Aorta (tissue), 5 donors: ENCODE results near the gene CRACR2B. TPM values are rescaled to one million over a fixed set of nuclear protein-coding genes. Genes with fewer than 3 reads are reported as not detected.

ENCODE experiments used
- ATAC-seq: fragments of 200-7000 bp; cut with Tn5 transposase; one replicate; pipeline ENCODE4 v1.9.1; 2022; ENCODE audit warnings: moderate library complexity; ENCODE audit not compliant: low FRiP score
- DNase-seq, 2 donors: peaks; one replicate each; pipeline ENCODE4 v3.0.0-alpha.2; 2020
- H3K27ac ChIP-seq, 2 donors: one replicate each; pipeline ENCODE4 v1.5.1; 2013; ENCODE audit warnings: low read length in 2 of 2, mild to moderate bottlenecking in 2 of 2, moderate library complexity in 2 of 2, control low read depth in 1 of 2, inconsistent platforms in 1 of 2, low read depth in 1 of 2
- H3K27me3 ChIP-seq, 2 donors: one replicate each; pipeline ENCODE4 v1.6.1; 2013; ENCODE audit warnings: control low read depth in 1 of 2, low read length in 1 of 2, mild to moderate bottlenecking in 1 of 2, moderate library complexity in 1 of 2; ENCODE audit not compliant: insufficient read depth in 2 of 2, control insufficient read depth in 1 of 2
- H3K36me3 ChIP-seq, 2 donors: one replicate each; pipeline ENCODE4 v1.6.1; 2013; ENCODE audit warnings: control low read depth in 1 of 2, low read length in 1 of 2, mild to moderate bottlenecking in 1 of 2; ENCODE audit not compliant: insufficient read depth in 2 of 2, control insufficient read depth in 1 of 2
- H3K4me1 ChIP-seq, 2 donors: one replicate each; pipeline ENCODE4 v1.6.1; 2013; ENCODE audit warnings: low read length in 2 of 2, control low read depth in 1 of 2, mild to moderate bottlenecking in 1 of 2, moderate library complexity in 1 of 2; ENCODE audit not compliant: insufficient read depth in 2 of 2, control insufficient read depth in 1 of 2
- H3K4me3 ChIP-seq, 2 donors: one replicate each; pipeline ENCODE4 v1.5.1; 2013; ENCODE audit warnings: low read length in 2 of 2, control low read depth in 1 of 2, mild to moderate bottlenecking in 1 of 2
- H3K9me3 ChIP-seq: one replicate; pipeline ENCODE4 v1.6.1; 2013; ENCODE audit warnings: mild to moderate bottlenecking, low read length; ENCODE audit not compliant: control insufficient read depth
- WGBS, 2 donors: extraction: QIAGEN DNeasy Blood & Tissue Kit; methylation state at CpG; one replicate each; pipeline ENCODE4 v1.1.7; 2013; 5-methylcytosine and 5-hydroxymethylcytosine counted together
- intact Hi-C, 2 donors: fragments of 100-400 bp; cut with DNase I; formaldehyde crosslinking; loops; one replicate each; pipeline versions ENCODE4 v1.14.2 to v1.15.0; 2022
- polyA plus RNA-seq, 2 donors: library from polyadenylated mRNA; stranded (reverse); fragments of 200-250 nt; gene quantifications; one replicate each; pipeline ENCODE4 v1.2.3, GENCODE V29; 2013
- total RNA-seq, 2 donors: library from RNA; stranded (reverse); fragmentation: NEBNext Ultra II Directional; extraction: Animal tissue kit (Norgen Biotek cat#: 25700); gene quantifications; one replicate each; pipeline ENCODE4 v1.2.1, GENCODE V29; 2021
- donor health status: healthy with polysubstance abuse.
- donor health status: Bipolar disorder and iron deficiency.
- donor health status: DM: no; HTN: no; CAD: no.
- donor health status: DM: no; HTN: no; CAD: no.
- donor health status: DM: yes; HTN: yes; CAD: no.

CRACR2B gene
- total and polyA plus RNA-seq, 4 donors: 2.2 to 10.5 (median 7.4) TPM

GRCh38 chr11:809287-810039 lies 18.3 kb upstream of the CRACR2B start, which contains the start of gene RPLP2:
RPLP2 (plus strand) TSS chr11:809967; CDS start chr11:810235, 268 bp downstream.
- H3K4me1 ChIP-seq: no peaks in the 10 kb centered on the region
- H3K36me3 ChIP-seq: peaks cover 0 to 13% of the 10 kb centered on the region in 2 donors
- H3K4me3 ChIP-seq: peak within 1 kb of the TSS; percentile 51 to 84
- DNase-seq: peak; percentile 99 to 100
- 0% methylated on average over 67 to 81 of the region's 81 CpGs for WGBS, 2 donors
- peak; percentile 96 for ATAC-seq
- intact Hi-C loops: no loop called here
- H3K27me3 ChIP-seq: no peaks in the 10 kb centered on the region
- no peaks in the 10 kb centered on the region for H3K9me3 ChIP-seq
- peak within 1 kb of the TSS; percentile 20 to 99 for H3K27ac ChIP-seq

- intact Hi-C loops: no loop called here
- H3K36me3 ChIP-seq: peaks cover 0 to 13% of the 10 kb centered on the region in 2 donors
- WGBS, 2 donors: 0% methylated on average over 49 to 55 of the region's 55 CpGs
- H3K27me3 ChIP-seq: no peaks in the 10 kb centered on the region
- H3K9me3 ChIP-seq: no peaks in the 10 kb centered on the region
- ATAC-seq (peak; percentile 16), DNase-seq (no peak)
- H3K27ac ChIP-seq: peak overlapping the region in 1 of 2 donors; percentile 19
- peak overlapping the region; percentile 51 to 84 for H3K4me3 ChIP-seq
- H3K4me1 ChIP-seq: no peaks in the 10 kb centered on the region
Measured at GRCh38 chr11:810040-810567, 17.6 kb upstream of the CRACR2B start.

DNA sequence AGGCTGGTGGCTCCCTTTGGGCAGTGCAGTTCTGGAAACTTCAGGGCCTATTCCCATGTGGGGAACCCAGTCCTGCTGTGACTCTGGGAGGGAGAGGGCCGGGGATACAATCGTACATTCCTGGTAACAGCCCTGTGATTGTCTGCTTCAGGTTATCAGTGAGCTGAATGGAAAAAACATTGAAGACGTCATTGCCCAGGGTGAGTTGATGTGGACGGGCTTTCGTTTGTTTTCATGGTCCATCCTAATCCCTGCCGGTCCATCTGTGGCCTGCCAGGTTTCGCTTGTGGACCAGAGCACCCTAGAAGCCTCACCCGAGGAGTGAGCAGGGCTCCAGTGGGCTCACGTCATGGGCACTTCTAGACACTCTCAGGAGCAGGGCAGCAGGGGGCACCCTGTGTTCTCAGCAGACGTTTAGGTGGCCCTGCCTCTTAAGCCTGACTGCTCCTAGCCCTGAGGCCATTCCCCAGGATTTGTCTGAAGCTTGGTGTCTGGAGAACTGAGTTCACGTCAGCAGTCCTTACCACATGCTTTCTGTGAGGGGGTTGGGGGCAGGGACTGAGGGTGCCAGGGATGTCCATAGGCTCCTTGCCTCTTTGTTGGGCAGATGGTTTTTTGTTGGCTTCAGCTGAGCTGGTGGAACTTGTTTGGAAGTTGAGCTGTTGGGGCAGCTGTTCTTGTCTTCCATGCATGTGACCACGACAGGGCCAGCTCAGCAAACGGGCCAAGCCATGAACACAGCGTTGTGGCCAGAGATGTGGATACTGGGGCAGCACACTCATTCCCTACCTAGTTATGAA lies 16.1 kb upstream of the CRACR2B start:
- Histone ChIP-seq H3K4me1 (no peaks in the 10 kb centered on the region), H3K36me3 (peaks cover 0 to 13% of the 10 kb centered on the region in 2 donors), H3K9me3 (no peaks in the 10 kb centered on the region), H3K4me3 (no peak overlapping the region), H3K27ac (no peak overlapping the region), H3K27me3 (no peaks in the 10 kb centered on the region)
- intact Hi-C loops: no loop called here
- DNase-seq (no peak), ATAC-seq (no peak)
- 65 to 67% methylated on average over 14 of the region's 14 CpGs for WGBS, 2 donors

DNA sequence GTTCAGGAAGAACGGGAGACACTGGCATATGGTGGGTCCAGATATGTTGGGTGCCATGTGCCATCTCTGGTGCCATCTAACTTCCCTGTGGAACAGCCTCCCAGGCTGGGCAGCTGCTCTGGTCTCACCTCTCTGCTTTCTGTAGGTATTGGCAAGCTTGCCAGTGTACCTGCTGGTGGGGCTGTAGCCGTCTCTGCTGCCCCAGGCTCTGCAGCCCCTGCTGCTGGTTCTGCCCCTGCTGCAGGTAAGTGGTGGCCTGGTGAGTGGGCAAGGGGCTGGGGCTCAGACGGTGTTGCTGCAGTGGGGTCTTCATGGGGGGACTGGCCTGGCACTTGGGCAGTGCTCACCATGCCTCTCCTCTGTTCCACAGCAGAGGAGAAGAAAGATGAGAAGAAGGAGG lies 15.3 kb upstream of the CRACR2B start:
- WGBS, 2 donors: 80 to 87% methylated on average over 3 of the region's 3 CpGs
- no peak for ATAC-seq
- no peaks in the 10 kb centered on the region for H3K27me3 ChIP-seq

DNA sequence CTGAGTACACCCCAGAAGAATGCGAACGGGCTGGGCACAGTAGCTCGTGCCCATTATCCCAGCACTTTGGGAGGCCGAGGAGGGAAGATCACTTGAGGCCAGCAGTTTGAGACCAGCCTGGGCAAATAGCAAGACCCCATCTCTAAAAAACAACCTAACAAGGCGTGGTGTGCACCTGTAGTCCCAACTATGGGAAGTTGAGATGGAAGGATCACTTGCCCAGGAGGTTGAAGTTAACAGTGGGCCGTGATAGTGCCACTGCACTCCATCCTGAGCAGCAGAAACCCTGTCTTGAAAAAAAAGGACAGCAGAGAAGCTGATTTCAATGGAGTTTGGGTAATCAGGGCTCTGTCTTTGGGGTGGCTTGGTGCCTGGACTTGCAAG lies 14.7 kb upstream of the CRACR2B start:
- ATAC-seq: no peak

More for the DNA sequence above, 15.3 kb upstream of the CRACR2B start:
- intact Hi-C loops: no loop called here
- no peak for DNase-seq
- Histone ChIP-seq H3K4me3 (no peak overlapping the region), H3K36me3 (peaks cover 0 to 13% of the 10 kb centered on the region in 2 donors), H3K4me1 (no peaks in the 10 kb centered on the region), H3K9me3 (no peaks in the 10 kb centered on the region), H3K27ac (no peak overlapping the region)

DNA sequence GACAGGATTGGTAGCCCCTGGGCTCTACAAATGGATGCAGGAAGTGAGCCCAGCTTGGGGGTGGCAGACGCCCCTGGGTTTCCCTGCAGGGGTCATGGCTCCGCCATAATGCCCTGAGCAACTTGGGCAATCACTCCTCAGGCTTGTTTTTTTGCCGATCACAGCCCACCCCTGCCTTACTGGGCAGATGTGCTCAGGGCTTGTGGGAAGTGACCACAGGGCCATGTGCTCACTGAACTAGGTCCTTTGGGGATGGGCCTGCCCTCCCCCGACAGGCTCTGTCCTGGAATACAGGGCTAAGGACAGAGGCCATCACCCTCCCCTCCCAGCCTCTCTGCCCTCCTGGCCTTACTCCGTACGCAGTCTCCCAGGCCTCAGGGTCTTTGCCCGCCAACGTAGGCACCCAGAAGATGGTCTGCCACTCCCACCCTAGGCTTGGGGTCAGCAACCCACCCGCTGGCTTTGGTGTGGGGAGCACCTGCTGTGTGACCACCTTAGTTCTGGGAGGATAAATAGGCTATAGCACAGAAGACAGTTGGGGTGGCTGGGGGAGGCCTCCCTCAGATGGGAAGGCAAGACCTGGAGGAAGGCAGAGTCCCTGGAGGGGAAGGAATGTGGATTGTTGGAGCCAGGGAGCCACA lies 14.1 kb upstream of the CRACR2B start:
- DNase-seq (no peak), ATAC-seq (no peak)
- H3K4me3 ChIP-seq: no peak overlapping the region
- no peak overlapping the region for H3K27ac ChIP-seq
- H3K27me3 ChIP-seq: no peaks in the 10 kb centered on the region
- WGBS, 2 donors: 83 to 84% methylated on average over 9 of the region's 9 CpGs
- H3K36me3 ChIP-seq: peaks cover 0 to 13% of the 10 kb centered on the region in 2 donors
- intact Hi-C loops: no loop called here
- H3K4me1 ChIP-seq: no peaks in the 10 kb centered on the region
- H3K9me3 ChIP-seq: no peaks in the 10 kb centered on the region

More for the DNA sequence above, 14.7 kb upstream of the CRACR2B start:
- no peak overlapping the region for H3K27ac ChIP-seq
- DNase-seq: no peak
- 88 to 91% methylated on average over 6 of the region's 6 CpGs for WGBS, 2 donors
- no peaks in the 10 kb centered on the region for H3K27me3 ChIP-seq
- intact Hi-C loops: no loop called here
- H3K4me3 ChIP-seq: no peak overlapping the region
- no peaks in the 10 kb centered on the region for H3K9me3 ChIP-seq
- H3K36me3 ChIP-seq: peaks cover 0 to 13% of the 10 kb centered on the region in 2 donors
- no peaks in the 10 kb centered on the region for H3K4me1 ChIP-seq

DNA sequence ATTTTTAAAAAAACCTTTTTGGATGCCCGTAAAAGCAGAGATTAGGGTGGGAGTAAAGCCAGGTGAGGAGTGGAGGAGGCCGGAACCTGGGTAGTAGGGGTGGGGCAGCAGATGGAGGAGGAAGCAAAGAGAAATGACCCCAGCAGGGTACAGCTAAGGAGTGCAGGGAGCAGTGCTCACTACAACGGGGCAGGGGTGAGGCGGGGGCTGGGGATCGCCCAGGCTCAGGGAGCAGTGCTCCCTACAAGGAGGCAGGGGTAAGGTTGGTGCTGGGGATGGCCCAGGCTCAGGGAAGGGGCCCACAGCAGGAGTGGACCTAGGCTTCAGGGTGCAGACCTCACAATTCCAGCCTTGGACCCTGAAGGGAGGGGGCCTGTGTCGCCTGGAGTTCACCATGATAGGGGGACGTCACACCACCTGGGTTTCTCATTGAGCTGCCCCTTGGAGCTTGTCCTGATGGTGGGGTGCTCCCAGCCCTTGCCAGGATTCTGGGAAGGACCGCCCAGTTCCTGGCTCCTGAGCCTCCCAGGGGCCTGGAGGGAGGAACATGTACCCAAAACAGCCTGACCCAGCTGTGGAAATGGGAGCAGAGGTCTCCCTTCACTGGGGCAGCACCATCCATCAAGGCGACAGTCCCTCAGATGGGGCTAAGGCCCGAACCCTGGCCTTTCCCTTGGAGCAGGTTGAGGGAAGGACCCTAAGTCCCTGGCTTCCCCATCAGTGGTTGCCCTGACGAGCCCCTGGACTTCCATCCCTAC lies 11.9 kb upstream of the CRACR2B start:
- intact Hi-C loops: no loop called here
- 85 to 90% methylated on average over 11 of the region's 11 CpGs for WGBS, 2 donors
- H3K36me3 ChIP-seq: peaks cover 0 to 13% of the 10 kb centered on the region in 2 donors
- ATAC-seq (no peak), DNase-seq (no peak)
- no peaks in the 10 kb centered on the region for H3K9me3 ChIP-seq
- H3K4me3 ChIP-seq: no peak overlapping the region
- H3K27ac ChIP-seq: no peak overlapping the region
- H3K4me1 ChIP-seq: no peaks in the 10 kb centered on the region
- no peaks in the 10 kb centered on the region for H3K27me3 ChIP-seq

GRCh38 chr11:816433-816779 lies 11.3 kb upstream of the CRACR2B start:
- Histone ChIP-seq H3K4me3 (no peak overlapping the region), H3K9me3 (no peaks in the 10 kb centered on the region), H3K4me1 (no peaks in the 10 kb centered on the region), H3K27me3 (no peaks in the 10 kb centered on the region), H3K36me3 (peaks cover 0 to 13% of the 10 kb centered on the region in 2 donors), H3K27ac (no peak overlapping the region)
- no peak for DNase-seq
- intact Hi-C loops: no loop called here
- WGBS, 2 donors: 77 to 80% methylated on average over 11 of the region's 11 CpGs
- ATAC-seq: no peak
